Adrenal gland (tissue), 5 donors: Measurements from ENCODE around the gene PLCG2.

Source experiments
- POLR2A ChIP-seq, 2 donors: fragments of 450-650 bp; IDR thresholded peaks; one replicate each; pipeline ENCODE4 v1.6.1; 2017; ENCODE audit warnings: antibody characterized with exemption in 2 of 2, mild to moderate bottlenecking in 2 of 2, moderate library complexity in 1 of 2
- TF ChIP-seq, protein P1 (sequence below), 6 experiments: fragments of 450-650 bp in 4 of 6; fragments of 200-600 bp in 2 of 6; sonication (generic) in 1 of 6; IDR thresholded peaks; 1 replicate in 5 of 6; 2 replicates in 1 of 6; pipeline versions ENCODE4 v1.5.1 to v1.8.0; 2016 to 2021; ENCODE audit warnings: antibody characterized with exemption in 6 of 6, mild to moderate bottlenecking in 2 of 6, moderate library complexity in 1 of 6
- donor health status: DM: no; HTN: no; CAD: no.

DNA sequence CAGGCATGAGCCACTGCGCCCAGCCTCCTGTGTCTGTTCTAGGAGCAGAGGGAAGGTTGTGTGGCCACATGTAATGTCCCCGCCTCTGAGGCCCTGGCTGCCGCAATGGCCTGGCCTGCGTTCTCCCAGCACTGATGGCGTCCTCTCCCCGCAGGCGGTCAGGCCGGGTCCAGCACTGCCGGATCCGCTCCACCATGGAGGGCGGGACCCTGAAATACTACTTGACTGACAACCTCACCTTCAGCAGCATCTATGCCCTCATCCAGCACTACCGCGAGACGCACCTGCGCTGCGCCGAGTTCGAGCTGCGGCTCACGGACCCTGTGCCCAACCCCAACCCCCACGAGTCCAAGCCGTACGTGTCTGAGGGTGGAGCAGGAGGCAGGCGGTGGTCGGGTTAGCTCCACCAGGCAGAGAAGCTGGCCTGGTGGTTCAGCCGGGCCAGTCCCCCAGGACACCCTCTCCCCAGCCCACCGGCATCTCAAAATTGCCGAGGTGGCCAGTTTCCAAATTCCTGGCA, 131.3 kb downstream of the PLCG2 start:
- TF ChIP-seq, protein P1, sequence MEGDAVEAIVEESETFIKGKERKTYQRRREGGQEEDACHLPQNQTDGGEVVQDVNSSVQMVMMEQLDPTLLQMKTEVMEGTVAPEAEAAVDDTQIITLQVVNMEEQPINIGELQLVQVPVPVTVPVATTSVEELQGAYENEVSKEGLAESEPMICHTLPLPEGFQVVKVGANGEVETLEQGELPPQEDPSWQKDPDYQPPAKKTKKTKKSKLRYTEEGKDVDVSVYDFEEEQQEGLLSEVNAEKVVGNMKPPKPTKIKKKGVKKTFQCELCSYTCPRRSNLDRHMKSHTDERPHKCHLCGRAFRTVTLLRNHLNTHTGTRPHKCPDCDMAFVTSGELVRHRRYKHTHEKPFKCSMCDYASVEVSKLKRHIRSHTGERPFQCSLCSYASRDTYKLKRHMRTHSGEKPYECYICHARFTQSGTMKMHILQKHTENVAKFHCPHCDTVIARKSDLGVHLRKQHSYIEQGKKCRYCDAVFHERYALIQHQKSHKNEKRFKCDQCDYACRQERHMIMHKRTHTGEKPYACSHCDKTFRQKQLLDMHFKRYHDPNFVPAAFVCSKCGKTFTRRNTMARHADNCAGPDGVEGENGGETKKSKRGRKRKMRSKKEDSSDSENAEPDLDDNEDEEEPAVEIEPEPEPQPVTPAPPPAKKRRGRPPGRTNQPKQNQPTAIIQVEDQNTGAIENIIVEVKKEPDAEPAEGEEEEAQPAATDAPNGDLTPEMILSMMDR (IDR thresholded peaks at IDR 0.05) = no peak
- TF ChIP-seq POLR2A (IDR thresholded peaks at IDR 0.05) = no peak
